HG03457 (cell line): ENCODE data around the gene BSPRY.

Experiments used
- ATAC-seq: cut with Tn5 transposase; IDR thresholded peaks from one replicate; pipeline ENCODE4 v1.9.1; 2021; ENCODE audit warnings: moderate number of reproducible peaks; ENCODE audit not compliant: unreplicated experiment

BSPRY gene

DNA sequence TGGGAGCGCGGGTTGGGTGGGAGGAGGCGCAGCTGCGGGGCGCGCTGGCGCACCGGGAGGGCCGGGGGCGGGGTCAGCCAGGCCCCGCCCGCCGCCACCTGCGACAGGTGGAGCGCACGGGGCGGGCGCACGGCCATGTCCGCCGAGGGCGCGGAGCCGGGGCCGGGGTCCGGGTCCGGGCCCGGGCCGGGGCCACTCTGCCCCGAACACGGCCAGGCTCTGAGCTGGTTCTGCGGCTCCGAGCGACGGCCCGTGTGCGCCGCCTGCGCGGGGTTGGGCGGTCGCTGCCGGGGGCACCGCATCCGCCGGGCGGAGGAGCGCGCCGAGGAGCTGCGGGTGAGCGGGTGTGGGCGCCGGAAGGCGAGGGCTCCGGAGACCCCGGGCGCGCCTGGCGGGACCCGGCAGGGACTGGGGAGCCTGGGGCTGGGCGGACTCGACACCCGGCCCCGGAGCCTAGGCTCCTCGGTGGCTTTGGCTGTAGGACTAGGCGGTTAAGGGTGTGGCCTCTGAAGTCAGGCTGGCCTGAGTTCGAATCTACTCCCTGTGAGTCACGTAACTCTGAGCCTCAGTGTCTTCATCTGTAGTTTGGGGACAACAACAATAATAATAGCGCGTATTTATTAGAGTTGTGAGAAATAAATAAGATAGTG, at the start of gene BSPRY:
Gene BSPRY, plus strand, starts transcription at position 97 of the 650 bp plus-strand sequence. Its CDS starts 39 bp downstream, at position 136.
- ATAC-seq, result no peak

DNA sequence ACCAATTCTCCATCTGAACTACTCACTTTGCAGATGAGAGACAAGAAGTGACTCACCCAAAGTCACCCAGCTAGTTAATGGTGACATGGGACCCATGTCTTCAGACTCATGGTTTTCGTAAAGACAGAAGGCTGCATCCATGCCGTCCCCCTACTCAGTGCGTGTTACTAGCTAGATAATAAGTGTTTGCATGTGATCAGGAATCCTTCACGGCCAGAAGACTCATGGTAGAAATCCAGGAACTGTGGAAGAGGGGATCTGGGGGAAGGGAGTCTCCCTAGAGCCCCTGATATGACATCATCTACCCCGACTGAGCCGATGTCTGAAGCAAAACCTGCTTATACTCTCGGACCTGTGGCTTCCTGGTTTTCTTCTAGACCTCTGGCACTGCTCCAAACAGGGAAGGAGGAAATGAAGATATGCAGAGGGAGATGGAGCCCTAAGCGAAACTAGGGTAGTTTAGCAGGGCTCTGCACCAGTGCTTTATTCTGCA, 49.5 kb upstream of the BSPRY start:
- ATAC-seq, result no peak

DNA sequence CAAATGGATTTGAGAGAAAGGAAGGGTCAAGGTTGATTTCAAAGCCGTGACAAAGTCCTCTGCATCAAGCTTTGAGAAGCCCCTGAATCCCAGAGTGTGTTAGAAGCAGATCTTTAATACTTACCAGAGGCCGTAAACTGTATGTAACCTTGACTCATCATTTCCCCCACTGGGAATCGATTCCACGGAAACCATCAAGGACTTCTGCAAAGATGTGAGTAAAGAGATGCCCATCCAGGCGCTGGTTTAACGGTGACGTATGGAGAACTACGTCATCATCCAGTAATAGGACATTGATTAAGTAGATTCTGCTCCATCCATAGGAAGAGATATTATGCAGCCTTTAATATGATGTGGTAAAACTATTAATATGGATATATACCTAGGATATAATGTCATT, 47.8 kb upstream of the BSPRY start:
- ATAC-seq, result no peak

DNA sequence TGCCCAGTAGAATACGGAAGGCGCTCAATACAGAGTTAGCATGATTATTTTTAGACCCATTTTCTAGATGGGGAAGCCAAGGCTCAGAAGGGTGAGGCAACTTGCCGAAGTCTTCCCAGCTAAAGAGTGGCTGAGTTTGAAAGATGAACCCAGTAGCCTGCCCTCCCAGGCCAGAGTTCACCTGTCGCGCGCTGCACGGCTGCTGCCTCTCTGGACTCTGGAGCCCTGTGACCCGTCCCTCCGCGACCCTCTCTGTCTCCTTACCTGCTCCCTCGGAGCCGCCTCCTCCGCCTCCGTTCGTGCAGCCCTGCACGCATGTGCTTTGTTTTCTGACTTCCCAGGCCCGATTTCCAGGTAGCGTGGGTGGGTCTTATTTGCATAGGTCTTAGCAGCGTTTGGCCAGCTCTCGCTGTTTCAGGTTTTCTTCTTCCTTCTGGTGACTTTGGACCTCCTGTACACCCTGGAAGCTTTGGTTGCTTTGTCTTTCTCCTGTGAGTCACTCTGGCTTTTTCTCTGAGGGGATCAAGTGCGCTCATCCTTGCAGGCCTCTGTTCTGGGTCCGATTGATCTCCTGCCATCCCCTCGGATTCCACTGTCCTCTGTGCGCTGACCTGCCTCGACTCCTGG, 46.4 kb upstream of the BSPRY start, which contains the start of gene RNF183:
Gene RNF183, minus strand, starts transcription at position 585 of the 627 bp plus-strand sequence. CDS start 5,192 bp downstream, outside the sequence.
- no peak for ATAC-seq

DNA sequence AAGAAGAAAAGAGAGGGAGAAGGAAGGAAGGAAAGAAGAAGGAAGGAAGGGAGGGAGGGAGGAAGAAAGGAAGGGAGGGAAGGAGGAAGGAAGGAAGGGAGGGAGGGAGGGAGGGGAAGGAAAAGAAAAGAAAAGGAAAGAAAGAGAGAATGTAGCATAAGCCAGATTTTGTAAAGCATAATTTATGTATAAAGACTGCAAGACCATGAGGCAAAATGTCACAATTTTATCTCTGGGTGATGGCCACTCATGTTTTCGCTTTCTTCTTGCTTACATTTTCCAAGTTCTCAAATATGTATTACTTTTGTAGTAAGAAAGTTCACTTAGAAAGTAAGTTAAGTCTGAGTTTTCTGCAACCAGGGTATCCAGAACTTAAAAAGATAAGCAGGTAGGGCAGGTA, 42.8 kb upstream of the BSPRY start:
- no peak for ATAC-seq

DNA sequence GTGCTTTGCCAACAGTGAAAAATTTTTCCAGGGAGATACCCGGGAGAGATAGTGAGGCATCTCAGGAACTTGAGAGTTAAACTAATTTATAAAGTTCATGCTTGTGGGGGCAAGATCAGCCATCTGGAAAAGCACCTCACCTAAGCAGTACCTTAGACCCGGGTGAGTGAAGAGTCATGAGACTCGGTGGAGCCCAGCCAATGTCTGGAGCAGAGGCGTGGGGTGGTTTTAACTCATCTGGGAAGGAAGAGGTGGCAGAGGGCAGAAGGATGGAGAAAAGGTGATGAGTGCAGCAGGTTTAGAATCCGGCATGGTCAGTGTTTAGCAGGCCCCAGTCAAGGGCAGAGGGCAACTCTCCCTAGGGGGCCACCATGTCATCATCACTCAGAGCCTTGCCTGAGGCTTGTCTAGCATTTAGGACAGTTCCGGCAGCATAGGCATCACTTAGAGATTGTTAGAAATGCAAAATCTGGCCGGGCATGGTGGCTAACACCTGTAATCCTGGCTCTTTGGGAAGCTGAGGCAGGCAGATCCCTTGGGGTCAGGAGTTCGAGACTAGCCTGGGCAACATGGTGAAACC, 41.9 kb upstream of the BSPRY start:
- ATAC-seq, result no peak

DNA sequence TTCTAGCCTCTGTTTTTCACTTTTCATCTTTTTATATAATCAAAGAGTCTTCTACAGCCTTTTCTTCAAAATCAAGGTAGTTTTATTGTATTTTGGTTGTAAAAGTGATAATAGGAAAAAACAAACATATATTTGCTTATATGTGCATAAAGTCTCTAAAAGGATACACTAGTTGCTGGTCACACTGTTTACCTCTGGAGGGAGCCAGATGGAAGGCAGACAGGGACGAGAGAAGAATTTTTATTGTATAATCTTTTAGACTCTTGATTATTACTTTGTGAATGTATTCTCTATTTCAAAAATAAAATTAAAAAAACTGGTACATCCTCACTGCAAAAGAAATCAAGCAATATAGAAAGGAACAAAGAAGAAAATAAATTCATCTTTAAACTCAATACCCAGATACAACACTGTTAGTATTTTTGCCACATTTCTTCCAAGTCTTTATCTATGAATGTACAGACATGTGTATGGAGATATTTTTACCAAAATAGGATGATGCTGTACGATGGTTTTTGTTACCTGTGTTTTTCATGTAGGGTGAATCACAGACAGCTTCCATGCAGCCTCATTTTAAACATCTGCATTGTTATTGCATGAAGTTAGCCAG, 40.0 kb upstream of the BSPRY start:
- ATAC-seq, result no peak

DNA sequence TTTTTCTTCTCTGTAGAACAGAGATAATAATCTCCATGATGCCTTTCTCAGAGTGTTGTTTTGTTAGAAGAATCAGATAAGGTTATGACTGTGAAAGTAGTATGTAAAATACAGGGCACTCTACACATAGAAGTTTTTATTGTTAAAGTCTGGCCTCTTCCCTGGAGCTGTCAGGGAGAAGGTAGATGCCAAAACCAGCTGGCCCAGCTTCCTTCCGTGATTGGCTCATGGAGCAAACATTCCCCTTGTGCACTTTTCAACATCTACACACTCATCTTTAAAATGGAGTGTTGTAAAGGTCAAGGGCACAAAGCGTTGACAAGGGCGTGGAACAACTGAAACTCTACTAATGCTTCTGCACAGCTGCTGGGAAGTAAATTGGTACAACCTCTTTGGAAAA, 38.8 kb upstream of the BSPRY start:
- ATAC-seq, result no peak

DNA sequence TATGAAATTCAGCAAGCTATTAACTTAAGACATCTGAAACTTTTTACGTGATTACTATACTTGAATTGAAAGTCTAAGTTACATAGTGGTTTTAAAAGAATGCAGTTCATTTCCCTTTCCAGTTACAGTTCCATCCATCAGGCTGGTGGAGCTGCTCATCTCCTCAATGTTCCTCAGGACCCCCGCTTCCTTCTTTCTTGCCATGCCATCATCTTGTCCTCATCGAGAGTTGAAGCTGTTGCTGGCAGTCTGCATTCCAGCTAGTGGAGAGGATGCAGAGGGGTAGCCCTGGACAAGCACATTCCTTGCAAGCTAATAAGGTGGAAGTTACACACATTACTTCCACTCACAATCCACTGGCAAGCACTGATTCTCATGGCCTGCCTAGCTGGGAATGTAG, 37.4 kb upstream of the BSPRY start:
- no peak for ATAC-seq

DNA sequence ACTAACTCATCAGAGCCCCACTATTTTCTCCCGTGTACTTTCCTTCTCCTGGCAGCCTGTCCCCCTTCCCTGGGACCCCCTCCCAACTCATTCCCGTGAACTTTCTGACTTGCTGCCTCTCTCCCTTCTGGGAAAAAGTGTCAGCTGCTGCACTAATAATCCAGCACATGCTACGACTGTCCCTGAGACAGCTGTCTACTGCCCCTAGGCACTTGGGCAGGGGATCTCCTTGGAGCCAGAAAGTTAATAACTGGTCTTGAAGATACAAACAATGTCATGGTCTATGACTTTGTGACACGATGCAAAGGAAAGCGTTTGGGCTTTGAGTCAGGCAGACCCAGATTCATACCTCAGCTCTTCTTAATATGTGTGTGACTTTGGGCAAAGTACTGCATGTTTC, 36.1 kb upstream of the BSPRY start:
- no peak for ATAC-seq

DNA sequence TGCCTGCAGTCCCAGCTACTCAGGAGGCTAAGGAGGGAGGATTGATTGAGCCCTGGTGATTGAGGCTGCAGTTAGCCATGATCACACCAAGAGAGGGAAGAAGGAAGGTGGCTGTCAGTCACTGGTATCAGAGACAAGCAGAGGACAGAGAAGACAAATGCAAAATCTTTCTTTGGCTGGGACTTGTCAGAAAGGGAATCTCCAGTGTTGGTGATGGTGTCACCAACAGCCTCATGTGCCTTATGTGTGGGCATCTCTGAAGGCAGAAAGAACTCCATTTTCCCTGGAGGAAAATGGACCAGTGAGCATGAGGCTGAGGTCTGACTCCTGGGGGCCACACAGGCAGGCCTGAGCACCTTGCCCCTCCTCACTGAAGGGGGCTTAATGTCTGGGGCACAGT, 34.1 kb upstream of the BSPRY start:
- ATAC-seq, result no peak

DNA sequence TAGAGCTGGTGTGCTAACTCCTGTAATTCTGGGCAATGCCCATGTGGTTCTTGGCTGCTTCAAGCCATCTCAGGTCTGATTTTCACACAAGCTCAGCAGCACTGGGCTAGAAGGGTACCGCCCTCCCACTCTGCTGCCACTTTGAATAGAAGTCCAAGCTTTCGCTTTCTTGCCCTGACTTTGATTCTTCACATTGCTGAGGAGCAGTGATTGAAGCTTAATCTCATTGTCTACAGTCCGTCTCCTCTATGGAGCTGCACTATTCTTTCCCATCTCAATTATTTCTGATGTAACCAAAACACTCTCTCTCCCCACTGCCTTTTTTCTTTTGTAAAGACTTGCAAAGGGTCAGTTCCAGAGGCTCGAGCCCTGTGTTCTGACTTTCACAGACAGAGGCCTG, 33.3 kb upstream of the BSPRY start:
- ATAC-seq, result no peak

DNA sequence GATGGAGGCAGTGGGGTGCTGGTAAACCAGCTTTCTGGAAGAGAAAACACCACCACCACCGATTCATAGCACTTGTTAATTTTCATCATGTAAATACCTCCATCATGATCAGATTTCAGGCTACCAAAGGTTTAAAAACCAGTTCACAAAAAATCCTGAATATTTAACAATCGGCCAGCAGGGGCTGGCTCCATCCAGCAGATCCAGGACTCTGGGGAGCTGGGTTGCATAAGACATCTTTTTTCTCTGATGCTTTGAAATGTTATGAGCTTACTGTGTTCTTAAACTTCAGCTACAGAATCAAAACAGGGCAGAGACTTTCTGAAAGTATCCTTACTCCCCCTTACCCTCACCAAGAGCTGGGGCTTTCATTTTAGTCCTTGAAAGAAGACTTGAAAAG, 31.6 kb upstream of the BSPRY start:
- no peak for ATAC-seq

DNA sequence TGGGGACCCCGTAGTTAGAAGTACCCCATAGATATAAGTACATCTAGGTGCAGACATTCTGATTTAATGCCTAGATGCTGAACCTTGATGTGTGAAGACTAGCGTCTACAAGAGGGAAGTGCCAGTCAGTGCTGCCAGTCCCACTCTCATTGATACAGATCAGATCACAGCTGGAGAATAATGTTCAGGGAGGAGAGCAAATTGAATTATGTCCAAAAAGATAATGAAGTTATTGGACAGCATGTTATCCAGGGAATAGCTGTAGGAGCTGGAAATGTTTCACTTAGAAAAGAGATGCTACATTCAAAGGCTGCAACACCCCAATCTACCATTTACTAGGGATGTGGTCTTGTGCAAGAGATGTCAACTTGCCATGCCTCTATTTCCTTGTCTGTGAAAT, 30.3 kb upstream of the BSPRY start:
- ATAC-seq, result no peak

DNA sequence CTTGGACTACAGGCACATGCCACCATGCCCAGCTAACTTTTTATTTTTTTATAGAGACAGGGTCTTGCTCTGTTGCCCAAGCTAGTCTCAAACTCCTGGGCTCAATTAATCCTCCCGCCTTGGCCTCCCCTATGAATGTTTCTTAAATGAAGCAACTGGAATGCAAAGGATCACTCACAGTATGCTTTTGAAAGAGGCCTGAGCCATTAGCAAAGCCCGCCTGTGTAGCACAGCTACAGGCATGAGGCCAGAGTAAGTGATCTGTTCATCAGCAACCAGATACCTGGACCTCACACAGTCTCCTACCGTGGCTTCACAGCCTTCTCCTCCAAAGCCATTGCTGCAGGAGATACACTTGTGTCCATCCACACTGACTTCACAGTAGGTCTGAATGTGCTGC, 29.3 kb upstream of the BSPRY start:
- no peak for ATAC-seq

DNA sequence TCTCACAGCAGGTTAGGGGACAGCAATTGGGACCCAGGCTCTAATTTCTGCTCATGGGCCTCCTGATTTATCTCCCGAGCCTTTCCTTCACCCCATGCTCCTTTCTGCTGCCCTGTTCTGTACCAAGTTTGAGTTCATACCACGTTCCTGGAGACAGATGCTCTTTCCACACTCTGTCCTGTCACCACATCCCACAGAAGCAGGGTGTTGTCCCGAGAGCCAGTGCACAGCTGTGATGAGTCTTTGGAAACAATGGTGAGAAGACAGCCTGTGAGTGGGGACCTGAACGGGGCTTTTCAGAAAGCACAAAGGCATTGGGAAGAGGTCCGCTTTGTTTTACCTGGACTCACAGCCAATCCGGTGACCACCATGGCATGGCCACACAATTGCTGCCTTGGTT, 26.7 kb upstream of the BSPRY start:
- no peak for ATAC-seq

DNA sequence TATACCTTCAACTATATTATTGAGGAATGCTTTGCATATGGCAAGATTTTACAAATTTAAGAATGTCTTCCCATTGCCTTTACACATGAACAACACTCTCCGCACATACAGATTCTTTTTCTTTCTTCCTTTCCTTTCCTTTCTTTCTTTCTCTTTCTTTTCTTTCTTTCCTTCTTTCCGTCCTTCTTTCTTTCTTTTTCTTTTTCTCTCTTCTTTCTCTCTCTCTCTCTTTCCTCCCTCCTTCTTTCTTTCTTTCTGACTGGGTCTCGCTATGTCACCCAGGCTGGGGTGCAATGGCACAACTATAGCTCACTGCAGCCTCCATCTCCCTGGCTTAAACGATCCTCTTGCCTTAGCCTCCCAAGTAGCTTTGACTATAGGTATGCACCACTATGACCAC, 23.1 kb upstream of the BSPRY start:
- no peak for ATAC-seq

DNA sequence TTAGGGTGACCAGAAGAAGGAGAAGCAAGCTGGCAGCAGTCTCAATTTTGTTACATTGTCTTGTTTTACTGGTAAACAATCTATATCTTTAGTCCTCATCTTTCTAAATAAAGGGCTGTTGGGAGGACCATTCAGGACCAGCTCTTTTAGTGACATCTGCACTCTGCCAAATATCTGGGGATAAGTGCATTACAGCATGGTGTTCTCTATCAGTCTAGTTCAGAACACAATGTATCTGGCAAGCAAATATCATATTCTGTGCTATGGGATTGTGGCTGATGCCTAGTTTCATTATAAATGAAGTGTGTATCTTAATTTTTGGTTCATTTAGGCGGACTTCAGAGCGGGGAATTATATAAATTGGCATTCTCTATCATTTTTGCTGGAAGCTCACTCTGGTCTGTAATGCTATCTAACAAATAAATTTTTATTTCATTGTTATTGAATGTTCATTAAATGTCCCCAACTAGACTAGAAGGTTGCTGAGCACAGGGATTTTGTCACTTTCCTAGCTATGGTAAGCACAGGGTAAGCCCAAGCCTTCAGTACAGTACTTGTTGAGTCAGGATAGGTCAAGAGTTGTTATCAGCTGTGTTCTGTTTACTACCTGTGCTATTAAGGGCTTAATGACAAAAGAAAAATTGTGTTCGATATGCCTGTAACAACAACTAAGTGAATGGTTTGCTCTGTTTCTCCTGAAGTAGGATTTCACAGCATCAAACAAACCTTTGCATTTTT, 21.1 kb upstream of the BSPRY start:
- ATAC-seq, result no peak

DNA sequence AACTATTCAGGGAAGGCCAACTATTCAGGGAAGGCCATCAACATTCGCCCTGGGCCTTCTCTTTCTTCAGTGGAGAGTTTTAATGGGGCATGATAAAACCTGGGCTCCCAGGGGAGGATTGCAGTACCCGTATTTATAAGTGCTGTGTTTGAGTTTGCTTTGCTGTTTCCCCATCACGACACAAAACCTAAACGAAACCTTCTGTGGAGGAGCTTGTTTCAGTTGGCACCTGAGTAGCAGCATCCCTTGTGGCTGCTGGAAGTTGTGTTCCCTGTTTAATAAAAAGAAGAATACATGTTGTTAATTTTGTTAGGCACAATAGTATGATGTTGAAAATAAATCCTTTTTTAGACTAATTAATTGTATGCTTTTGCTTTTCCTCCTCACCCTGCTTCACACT, 17.6 kb upstream of the BSPRY start:
- no peak for ATAC-seq

DNA sequence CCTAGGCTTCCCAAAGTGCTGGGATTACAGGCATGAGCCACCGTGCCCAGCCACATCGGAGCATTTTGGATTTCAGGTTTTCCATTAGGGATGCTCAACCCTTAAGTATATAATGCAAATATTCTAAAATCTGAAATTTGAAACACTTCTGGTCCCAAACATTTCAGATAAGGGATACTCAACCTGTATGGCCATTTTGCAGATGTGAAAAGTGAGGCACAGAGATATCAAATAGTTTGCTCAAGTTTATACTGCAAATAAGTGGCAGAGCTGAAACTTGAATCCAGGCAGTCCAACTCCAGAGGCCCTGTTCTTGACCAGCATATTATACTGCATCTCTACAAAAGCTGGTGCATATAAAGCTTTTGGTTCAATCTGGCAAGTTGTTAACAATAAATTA, 11.6 kb upstream of the BSPRY start:
- no peak for ATAC-seq

DNA sequence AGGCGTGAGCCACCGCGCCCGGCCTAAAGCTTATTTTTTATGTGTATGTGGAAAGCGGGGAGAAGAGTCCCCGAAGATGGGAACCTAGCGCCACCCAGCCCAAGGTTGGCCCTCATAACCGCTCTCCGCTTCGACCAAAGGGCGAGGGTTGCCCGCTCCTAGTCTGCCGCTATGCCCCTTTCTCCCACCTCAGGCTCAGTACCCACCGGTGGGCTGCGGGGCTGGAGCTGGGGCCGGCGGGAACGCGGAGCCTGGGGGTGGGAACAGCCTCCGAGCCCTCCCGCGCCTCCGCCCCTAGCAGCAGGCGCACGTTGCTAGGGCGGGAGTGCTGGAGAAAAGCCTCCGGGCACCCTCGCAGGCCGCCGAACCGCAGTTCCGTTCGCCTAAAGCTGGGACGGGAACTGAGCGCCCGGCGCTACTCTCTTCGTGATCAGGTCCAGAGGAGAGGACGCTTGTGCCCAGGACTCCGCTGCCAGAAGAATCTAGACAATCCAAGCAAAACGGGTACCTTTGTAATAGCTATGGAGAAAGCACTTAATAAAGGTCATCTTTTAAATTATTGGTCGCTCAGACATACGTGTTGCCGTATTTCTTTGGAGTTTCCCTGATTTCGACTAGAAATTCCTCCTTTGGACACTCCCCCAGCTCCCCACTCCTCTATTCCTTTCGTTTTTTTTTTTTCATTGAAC, 9.2 kb upstream of the BSPRY start, which contains the start of gene WDR31:
Gene WDR31, minus strand, starts transcription at position 265 of the 689 bp plus-strand sequence. CDS start 8,253 bp downstream, outside the sequence.
- ATAC-seq, result peak; percentile 97
